ENCODE data around the gene KDM2B.

Gene KDM2B

GRCh38 chr12:121470751-121471150 lies 110.1 kb downstream of the KDM2B start:
- no peak for DNase-seq (ENCODE audit: low read depth, low spot score)
- TF ChIP-seq CTCF (IDR thresholded peaks at IDR 0.05; ENCODE audit: insufficient read depth, low read length, missing control alignments) = no peak
- CTCF ChIA-PET = interaction anchor here (1.4 kb wide), 1 partner anchor 9 kb away, joined by 3 read pairs; no protein-coding TSS in a partner anchor

GRCh38 chr12:121468499-121468801 lies 112.4 kb downstream of the KDM2B start:
- ChIA-PET POLR2A (interaction anchor here (0.7 to 0.9 kb wide), 2 partner anchors 45 to 117 kb away, joined by 3 read pairs; no protein-coding TSS in a partner anchor), CTCF (interaction anchor here (0.8 to 3.3 kb wide), 5 partner anchors 10 to 39 kb away, joined by 3 to 17 read pairs (median 4); no protein-coding TSS in a partner anchor)
- DNase-seq (ENCODE audit: low read depth, low spot score) = no peak
- no peak overlapping the region for H3K4me3 ChIP-seq (ENCODE audit: low read depth, low read length)
- TF ChIP-seq CTCF (IDR thresholded peaks at IDR 0.05; ENCODE audit: insufficient read depth, low read length, missing control alignments) = no peak

More at GRCh38 chr12:121470751-121471150, 110.1 kb downstream of the KDM2B start:
- POLR2A ChIA-PET = no interaction called here
- H3K4me3 ChIP-seq (ENCODE audit: low read depth, low read length) = no peak overlapping the region

- CTCF ChIA-PET = interaction anchor here (0.8 to 3.3 kb wide), 5 partner anchors 10 to 40 kb away, joined by 3 to 17 read pairs (median 4); no protein-coding TSS in a partner anchor
- no peak for DNase-seq (ENCODE audit: low read depth, low spot score)
- peak overlapping the region; percentile 56 for H3K4me3 ChIP-seq (ENCODE audit: low read depth, low read length)
- TF ChIP-seq CTCF (IDR thresholded peaks at IDR 0.05; ENCODE audit: insufficient read depth, low read length, missing control alignments) = no peak
- POLR2A ChIA-PET = interaction anchor here (0.7 to 0.9 kb wide), 2 partner anchors 45 to 117 kb away, joined by 3 read pairs; no protein-coding TSS in a partner anchor
Observed at GRCh38 chr12:121467638-121468498, 113.0 kb downstream of the KDM2B start.

- peak overlapping the region; percentile 61 for H3K4me3 ChIP-seq (ENCODE audit: low read depth, low read length)
- no peak for TF ChIP-seq CTCF (IDR thresholded peaks at IDR 0.05; ENCODE audit: insufficient read depth, low read length, missing control alignments)
- ChIA-PET POLR2A (no interaction called here), CTCF (interaction anchor here (1.4 to 3.3 kb wide), 4 partner anchors 11 to 32 kb away, joined by 4 to 17 read pairs (median 6); no protein-coding TSS in a partner anchor)
- no peak for DNase-seq (ENCODE audit: low read depth, low spot score)
Observed at GRCh38 chr12:121466794-121467637, 113.8 kb downstream of the KDM2B start.

- no peak for DNase-seq (ENCODE audit: low read depth, low spot score)
- TF ChIP-seq CTCF (IDR thresholded peaks at IDR 0.05; ENCODE audit: insufficient read depth, low read length, missing control alignments) = no peak
- peak overlapping the region; percentile 61 for H3K4me3 ChIP-seq (ENCODE audit: low read depth, low read length)
- CTCF ChIA-PET = interaction anchor here (1.1 to 1.6 kb wide), 3 partner anchors 23 to 131 kb away, joined by 3 to 6 read pairs (median 4); no protein-coding TSS in a partner anchor
- POLR2A ChIA-PET = no interaction called here
Observed at GRCh38 chr12:121465921-121466793, 114.7 kb downstream of the KDM2B start.
